HG02885 (cell line): ENCODE measurements around the gene C11orf97.
"Not testable (repeated sequence)": the region's sequence is repeated elsewhere in the genome, so short reads cannot be mapped to it uniquely, and the experiment has no call there.

ENCODE experiments used
- ATAC-seq: cut with Tn5 transposase; IDR thresholded peaks from one replicate; pipeline ENCODE4 v1.9.1; 2021; ENCODE audit warnings: mild to moderate bottlenecking; ENCODE audit not compliant: unreplicated experiment, poor library complexity

Gene C11orf97

GRCh38 chr11:94511932-94512781 lies at the start of gene C11orf97:
TSS of gene C11orf97 (plus strand) at chr11:94512461. CDS start at chr11:94512529, 68 bp downstream.
- peak; percentile 84 for ATAC-seq

DNA sequence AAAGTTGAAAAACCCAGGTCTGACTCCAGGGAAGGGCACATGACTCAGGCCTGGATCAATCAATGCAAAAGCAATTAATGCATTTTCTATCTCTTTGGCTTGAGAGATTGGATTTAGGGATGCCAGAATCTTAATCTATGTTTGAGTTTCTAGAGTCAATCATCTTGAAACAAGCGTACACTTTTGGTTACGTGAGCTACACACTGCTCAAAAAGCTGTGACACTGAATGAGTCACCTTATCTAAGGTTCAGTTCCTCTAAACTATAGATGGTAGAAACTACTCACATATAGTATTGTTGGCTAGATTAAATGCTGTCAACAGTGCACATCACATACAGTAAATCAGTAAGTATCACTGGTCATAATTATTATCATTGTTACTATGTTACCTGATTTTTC lies 42.8 kb upstream of the C11orf97 start:
- ATAC-seq = peak; percentile 86

- peak; percentile 84 for ATAC-seq
These were observed 39.1 kb upstream of the C11orf97 start for GRCh38 chr11:94472916-94473799.

DNA sequence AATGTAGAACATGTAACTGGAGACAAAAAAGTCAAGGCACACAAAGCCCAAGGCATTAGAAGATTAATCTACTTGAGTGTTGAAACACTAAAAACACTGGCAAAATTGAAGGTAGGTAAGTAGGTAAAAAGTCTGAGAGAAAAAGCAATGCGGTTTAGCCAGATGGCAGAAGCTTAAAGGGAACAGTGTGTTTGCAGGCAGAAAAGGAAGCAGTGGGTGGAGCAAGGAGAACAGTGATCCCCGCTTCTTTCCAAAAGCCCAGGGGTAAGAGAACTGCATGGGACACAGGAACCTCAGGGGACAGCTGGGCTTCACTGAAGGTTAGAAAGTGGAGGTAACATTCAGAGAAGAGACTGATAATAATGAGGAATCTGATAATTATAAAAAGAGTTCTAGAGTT lies 34.6 kb upstream of the C11orf97 start:
- ATAC-seq = no peak

DNA sequence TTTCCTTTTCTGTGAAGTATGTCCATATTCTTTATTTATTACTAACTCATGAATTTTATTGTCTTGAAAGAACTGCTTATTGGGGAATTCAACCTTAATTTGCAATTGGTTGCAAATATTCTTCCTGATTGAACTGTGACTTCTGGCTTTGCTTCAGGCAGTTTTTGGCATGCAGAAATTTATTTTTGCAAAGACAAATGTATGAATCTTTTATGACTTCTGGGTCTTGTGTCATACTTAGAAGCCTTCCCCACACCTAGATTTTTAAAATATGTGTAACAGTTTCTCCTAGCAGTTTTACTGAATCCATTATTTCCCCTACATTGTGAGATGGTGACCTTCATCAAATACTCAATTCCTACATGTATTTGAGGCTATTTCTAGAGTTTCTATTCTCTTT lies 30.9 kb upstream of the C11orf97 start:
- no peak for ATAC-seq

DNA sequence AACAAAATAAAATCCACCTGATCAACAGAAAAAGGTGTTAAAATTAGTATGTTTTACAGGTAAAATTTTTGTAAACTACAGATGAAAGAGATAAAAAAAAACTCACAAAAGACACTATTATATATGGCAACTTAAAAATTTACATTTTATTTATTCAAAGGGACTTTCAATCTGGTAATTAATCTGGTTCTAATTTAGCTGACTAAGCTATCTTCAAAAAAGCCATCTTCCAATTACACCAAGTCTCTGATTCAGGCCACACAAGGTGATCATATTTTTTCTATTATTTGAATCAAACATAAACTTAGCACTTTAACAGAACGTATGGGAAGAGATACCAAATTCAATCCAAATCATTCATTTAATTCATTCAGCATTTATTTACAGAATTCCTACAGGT lies 26.2 kb upstream of the C11orf97 start:
- no peak for ATAC-seq

DNA sequence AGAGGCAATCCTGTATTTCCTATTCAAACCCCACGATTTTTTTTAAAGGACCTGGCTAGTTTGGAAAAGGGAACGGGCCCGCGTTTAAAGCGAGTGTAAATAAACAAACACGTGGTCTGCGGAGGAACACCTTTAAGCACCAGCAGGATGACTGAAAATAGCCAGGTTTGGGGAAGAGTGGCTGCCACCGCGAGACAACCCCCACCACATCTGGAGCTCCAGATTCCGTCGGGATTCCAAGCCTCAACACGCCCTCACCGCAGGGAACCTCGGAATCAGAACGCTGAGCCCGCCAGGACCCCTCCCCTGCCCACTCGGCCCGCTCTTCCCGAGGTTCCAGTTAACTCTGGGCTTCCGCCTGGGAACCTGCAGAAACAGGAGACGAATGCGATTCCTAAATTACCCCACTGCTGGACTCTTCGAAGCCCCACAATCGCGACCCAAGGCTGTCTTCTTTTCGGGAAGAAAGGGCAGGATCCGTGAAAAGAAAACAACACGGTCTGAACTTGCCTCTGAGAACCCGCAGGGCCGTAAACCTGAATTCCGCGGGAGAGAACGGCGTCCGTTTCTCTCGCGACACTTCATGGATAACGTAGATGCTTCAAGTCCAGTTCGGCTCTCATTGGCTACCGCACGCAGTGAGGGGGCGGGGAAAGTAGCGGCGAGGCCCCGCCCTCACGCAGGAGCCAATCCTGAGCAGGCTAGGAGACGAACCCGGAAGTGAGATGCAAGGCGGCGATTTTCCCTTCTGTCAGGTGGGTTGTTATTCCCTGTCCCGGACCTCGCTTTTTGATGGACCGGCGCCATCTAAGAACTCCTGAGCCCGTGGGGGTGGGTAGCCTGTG lies 18.8 kb upstream of the C11orf97 start, which contains the start of the genes ANKRD49 and MRE11:
ANKRD49 (plus strand) TSS at position 704 of the 845 bp plus-strand sequence. CDS start 2,710 bp downstream, outside the sequence.
MRE11 (minus strand) TSS at position 564 of the 845 bp plus-strand sequence. CDS start 1,043 bp downstream, outside the sequence.
- peak; percentile 99 for ATAC-seq

GRCh38 chr11:94494126-94494680 lies 18.1 kb upstream of the C11orf97 start:
- ATAC-seq = peak; percentile 60

- no peak for ATAC-seq
These were observed 12.1 kb upstream of the C11orf97 start for GRCh38 chr11:94500181-94500580.

DNA sequence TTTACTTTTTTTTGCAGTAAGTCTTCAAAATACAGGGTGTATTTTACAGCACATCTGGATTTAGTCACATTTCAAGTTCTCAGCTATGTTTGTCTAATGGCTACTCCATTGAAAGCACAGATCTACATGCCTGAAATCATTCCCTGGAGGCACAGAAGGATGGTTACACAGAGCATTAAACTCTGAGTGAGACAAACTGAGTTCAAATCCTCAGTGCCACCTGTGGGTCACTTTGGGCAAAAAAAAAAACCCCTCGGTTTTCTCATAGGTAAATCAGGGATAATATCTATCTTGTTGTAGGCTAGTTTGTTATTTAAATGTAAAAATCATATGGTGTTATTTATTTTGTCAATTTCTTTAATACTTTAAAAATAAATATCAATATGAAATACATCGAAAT lies 10.7 kb upstream of the C11orf97 start:
- ATAC-seq = no peak

GRCh38 chr11:94504689-94505293 lies 7.5 kb upstream of the C11orf97 start:
- ATAC-seq = peak; percentile 61

DNA sequence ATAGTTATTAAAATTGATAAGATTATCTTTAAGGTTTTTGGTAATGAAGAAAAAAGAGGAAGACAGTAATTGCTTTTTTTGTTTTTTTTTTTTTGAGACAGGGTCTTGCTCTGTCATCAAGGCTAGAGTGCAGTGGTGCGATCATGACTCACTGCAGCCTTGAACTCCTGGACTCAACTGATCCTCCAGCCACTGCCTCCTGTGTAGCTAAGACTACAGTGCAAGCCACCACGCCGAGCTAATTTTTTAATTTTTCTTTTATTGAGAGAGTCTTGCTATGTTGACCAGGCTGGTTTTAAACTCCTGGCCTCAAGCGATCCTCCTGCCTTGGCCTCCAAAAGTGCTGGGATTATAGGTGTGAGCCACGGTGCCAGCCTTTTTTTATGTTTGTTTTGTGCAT lies 5.7 kb upstream of the C11orf97 start:
- not testable (repeated sequence) for ATAC-seq

- no peak for ATAC-seq
These were observed 4.8 kb upstream of the C11orf97 start for GRCh38 chr11:94507485-94507884.

DNA sequence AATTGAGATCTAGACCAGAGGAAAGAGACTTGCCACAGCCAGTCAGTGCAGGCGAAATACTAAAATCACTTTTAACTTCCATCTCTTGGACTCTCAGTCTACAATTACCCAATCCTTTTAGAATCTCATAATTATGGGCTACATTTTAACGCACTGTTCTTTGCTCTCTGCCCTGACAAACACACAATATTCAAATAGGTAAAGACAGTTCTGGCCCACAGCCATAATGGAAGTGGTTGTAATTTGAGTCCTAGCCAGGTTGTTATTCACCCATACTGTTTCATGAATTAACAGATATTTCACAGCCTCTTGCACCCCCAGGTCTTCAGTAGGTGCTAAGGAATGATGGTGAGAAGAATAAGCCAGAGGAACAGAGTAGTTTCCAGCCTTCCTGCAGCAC lies 830 bp downstream of the C11orf97 start:
- ATAC-seq = no peak

GRCh38 chr11:94515398-94515797 lies 3.1 kb downstream of the C11orf97 start:
- no peak for ATAC-seq

- ATAC-seq = no peak
These were observed 4.5 kb downstream of the C11orf97 start for GRCh38 chr11:94516725-94517124.

DNA sequence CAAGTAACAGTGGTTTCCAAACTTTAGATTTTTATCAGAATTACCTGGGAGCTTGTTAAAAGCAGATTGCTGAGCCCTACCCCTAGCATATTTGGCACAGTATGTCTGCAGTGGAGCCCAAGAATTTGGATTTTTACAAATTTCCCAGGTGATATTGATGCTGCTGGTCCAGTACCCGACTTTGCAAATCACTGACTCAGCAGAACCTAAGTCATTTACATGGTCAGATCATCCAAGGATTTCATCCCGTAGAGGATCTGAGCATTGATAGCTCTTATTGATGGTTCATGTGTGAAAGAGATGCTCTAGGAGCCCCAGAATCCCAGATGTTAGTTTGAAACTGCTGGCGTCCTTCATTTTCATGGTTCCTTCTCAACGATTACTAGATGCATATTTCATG lies 6.0 kb downstream of the C11orf97 start:
- no peak for ATAC-seq

GRCh38 chr11:94519478-94520084 lies 7.3 kb downstream of the C11orf97 start:
- peak; percentile 47 for ATAC-seq

DNA sequence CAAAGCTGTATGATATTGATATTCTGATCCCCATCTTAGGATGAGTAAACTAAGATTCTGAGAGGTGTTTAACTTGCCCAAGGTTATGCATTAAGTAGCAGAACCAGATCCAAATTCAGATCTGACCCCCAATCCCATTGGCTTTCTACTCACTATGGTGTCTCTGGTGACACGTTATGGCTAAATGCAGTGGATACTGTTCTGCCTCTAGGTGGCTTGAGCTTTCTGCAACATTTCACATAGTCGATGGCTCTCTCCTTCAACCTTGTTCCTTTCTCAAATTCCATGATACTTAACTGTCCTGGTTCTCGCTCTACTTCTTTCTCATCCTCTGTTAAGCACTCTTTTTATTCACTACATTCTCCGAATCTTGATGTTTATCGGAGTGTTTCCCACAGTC lies 9.4 kb downstream of the C11orf97 start:
- ATAC-seq = peak; percentile 82
